Keratinocyte (primary cell): Measurements from ENCODE around the gene BRIP1. TPM values are rescaled to one million over a fixed set of nuclear protein-coding genes. Genes with fewer than 3 reads are reported as not detected.

Experiments
- DNase-seq: peaks from one replicate; pipeline ENCODE4 v3.0.0-alpha.2; 2011; ENCODE audit warnings: low read depth, missing footprints, low spot score
- FAIRE-seq: peaks from 2 replicates; lab custom pipeline; 2011; peaks lifted over from hg19 to GRCh38; lab: Jason Lieb, UNC
- H2AFZ ChIP-seq: 2 replicates; pipeline ENCODE4 v1.6.0; 2012; ENCODE audit warnings: low read length, control low read depth, inconsistent platforms; ENCODE audit not compliant: control insufficient read depth
- H3K27ac ChIP-seq: 2 replicates; pipeline ENCODE4 v1.5.1; 2011; ENCODE audit warnings: low read length; ENCODE audit not compliant: control insufficient read depth, insufficient read depth
- H3K27me3 ChIP-seq: 3 replicates; pipeline ENCODE4 v1.6.0; 2011; ENCODE audit warnings: low read length; ENCODE audit not compliant: control insufficient read depth, insufficient read depth; ENCODE audit errors: extremely low read depth
- H3K36me3 ChIP-seq, 2 experiments: 2 replicates in 1 of 2; 3 replicates in 1 of 2; pipeline ENCODE4 v1.5.1; 2011; ENCODE audit warnings: low read length in 2 of 2, mild to moderate bottlenecking in 1 of 2; ENCODE audit not compliant: control insufficient read depth in 2 of 2, insufficient read depth in 2 of 2; ENCODE audit errors: extremely low read depth in 1 of 2
- H3K4me1 ChIP-seq: 3 replicates; pipeline ENCODE4 v1.5.1; 2011; ENCODE audit warnings: low read length; ENCODE audit not compliant: control insufficient read depth, insufficient read depth; ENCODE audit errors: extremely low read depth
- H3K4me2 ChIP-seq: 3 replicates; pipeline ENCODE4 v1.6.0; 2011; ENCODE audit warnings: low read depth, low read length; ENCODE audit not compliant: control insufficient read depth, insufficient read depth; ENCODE audit errors: extremely low read depth
- H3K4me3 ChIP-seq, 3 experiments: fragments of 200-600 bp in 1 of 3; sonication (generic) in 1 of 3; 2 replicates in 2 of 3; 3 replicates in 1 of 3; pipeline ENCODE4 v1.5.1; 2011 to 2016; ENCODE audit warnings: low read length in 3 of 3, mild to moderate bottlenecking in 3 of 3, control low read depth in 2 of 3, inconsistent platforms in 1 of 3, low read depth in 1 of 3, mixed read lengths in 1 of 3, mixed run types in 1 of 3, moderate library complexity in 1 of 3; ENCODE audit not compliant: control insufficient read depth in 2 of 3, insufficient read depth in 2 of 3; ENCODE audit errors: extremely low read depth in 1 of 3
- H3K79me2 ChIP-seq: 2 replicates; pipeline ENCODE4 v1.6.0; 2012; ENCODE audit warnings: low read length; ENCODE audit not compliant: control insufficient read depth, insufficient read depth
- H3K9ac ChIP-seq: 3 replicates; pipeline ENCODE4 v1.6.0; 2011; ENCODE audit warnings: low read length; ENCODE audit not compliant: control insufficient read depth, insufficient read depth; ENCODE audit errors: extremely low read depth
- H3K9me1 ChIP-seq: 3 replicates; pipeline ENCODE4 v1.6.0; 2011; ENCODE audit warnings: low read length; ENCODE audit not compliant: control insufficient read depth, insufficient read depth; ENCODE audit errors: extremely low read depth
- H3K9me3 ChIP-seq: 2 replicates; pipeline ENCODE4 v1.5.1; 2012; ENCODE audit warnings: low read depth, low read length; ENCODE audit not compliant: control insufficient read depth
- H4K20me1 ChIP-seq: 3 replicates; pipeline ENCODE4 v1.6.0; 2011; ENCODE audit warnings: low read length; ENCODE audit not compliant: control insufficient read depth, insufficient read depth; ENCODE audit errors: extremely low read depth
- EZH2 ChIP-seq: IDR thresholded peaks from one replicate; pipeline ENCODE4 v1.6.1; 2012; ENCODE audit warnings: inconsistent platforms, mild to moderate bottlenecking, low read length, moderate library complexity
- dilution Hi-C: fragments of 300-500 bp; cut with MboI; formaldehyde crosslinking; loops from one replicate; pipeline ENCODE4 v1.7.0; 2020; ENCODE audit warnings: low sequenced_read_pairs; ENCODE audit not compliant: extremely low pct_ligation_motif_present
- polyA plus RNA-seq, 5 experiments: library from polyadenylated mRNA; depleted of rRNA in 3 of 5; stranded (reverse) in 3 of 5; stranded (forward) in 1 of 5; unstranded in 1 of 5; fragments of >200 nt; gene quantifications; 1 replicate in 1 of 5; 2 replicates in 3 of 5; 3 replicates in 1 of 5; pipeline versions ENCODE4 v1.2.1 to v1.2.3, GENCODE V29; 2011 to 2012; ENCODE audit warnings: missing spikeins in 2 of 5, low read depth in 1 of 5, low replicate concordance in 1 of 5
- TF ChIP-seq, protein P1 (sequence below), 3 experiments: IDR thresholded peaks in 1 of 3; conservative IDR thresholded peaks in 1 of 3; optimal IDR thresholded peaks in 1 of 3; 2 replicates in 2 of 3; 3 replicates in 1 of 3; pipeline versions ENCODE3 to v1.5.1; 2011; ENCODE audit warnings: low read length in 3 of 3, mild to moderate bottlenecking in 3 of 3, moderate library complexity in 2 of 3, control low read depth in 1 of 3, inconsistent platforms in 1 of 3; ENCODE audit not compliant: insufficient read depth in 2 of 3; ENCODE audit errors: extremely low read depth in 1 of 3

BRIP1 gene
- polyA plus RNA-seq, 1 donor (not counting 4 experiments of a cell fraction or from before 2014, with no cell fraction given), result 4.0 TPM

DNA sequence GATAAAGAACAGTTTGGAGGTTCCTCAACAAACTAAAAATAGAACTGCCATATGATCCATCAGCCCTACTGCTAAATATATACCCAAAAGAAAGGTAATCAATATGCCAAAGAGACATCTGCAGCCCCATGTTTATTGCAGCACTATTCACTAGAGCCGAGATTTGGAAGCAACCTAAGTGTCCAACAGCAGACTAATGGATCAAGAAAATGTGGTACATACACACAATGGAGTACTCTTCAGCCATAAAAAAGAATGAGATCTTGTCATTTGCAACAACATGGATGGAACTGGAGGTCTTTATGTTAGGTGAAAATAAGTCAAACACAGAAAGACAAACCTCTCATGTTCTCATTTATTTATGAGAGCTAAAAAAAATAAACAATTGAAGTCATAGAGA, 223.5 kb downstream of the BRIP1 start:
- H3K27me3 ChIP-seq, result no peaks in the 10 kb centered on the region
- TF ChIP-seq, protein P1, sequence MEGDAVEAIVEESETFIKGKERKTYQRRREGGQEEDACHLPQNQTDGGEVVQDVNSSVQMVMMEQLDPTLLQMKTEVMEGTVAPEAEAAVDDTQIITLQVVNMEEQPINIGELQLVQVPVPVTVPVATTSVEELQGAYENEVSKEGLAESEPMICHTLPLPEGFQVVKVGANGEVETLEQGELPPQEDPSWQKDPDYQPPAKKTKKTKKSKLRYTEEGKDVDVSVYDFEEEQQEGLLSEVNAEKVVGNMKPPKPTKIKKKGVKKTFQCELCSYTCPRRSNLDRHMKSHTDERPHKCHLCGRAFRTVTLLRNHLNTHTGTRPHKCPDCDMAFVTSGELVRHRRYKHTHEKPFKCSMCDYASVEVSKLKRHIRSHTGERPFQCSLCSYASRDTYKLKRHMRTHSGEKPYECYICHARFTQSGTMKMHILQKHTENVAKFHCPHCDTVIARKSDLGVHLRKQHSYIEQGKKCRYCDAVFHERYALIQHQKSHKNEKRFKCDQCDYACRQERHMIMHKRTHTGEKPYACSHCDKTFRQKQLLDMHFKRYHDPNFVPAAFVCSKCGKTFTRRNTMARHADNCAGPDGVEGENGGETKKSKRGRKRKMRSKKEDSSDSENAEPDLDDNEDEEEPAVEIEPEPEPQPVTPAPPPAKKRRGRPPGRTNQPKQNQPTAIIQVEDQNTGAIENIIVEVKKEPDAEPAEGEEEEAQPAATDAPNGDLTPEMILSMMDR (optimal IDR thresholded peaks at IDR 0.05 in 1 of 3, IDR thresholded peaks at IDR 0.05 in 1 of 3, conservative IDR thresholded peaks at IDR 0.05 in 1 of 3; ENCODE audit: extremely low read depth in 1 of 3, insufficient read depth in 2 of 3, low read length in 3 of 3), result no peak
- TF ChIP-seq EZH2, result no peak
- no peaks in the 10 kb centered on the region for H3K9me1 ChIP-seq
- no peak overlapping the region for H3K27ac ChIP-seq
- H3K9ac ChIP-seq, result no peak overlapping the region
- H4K20me1 ChIP-seq, result no peaks in the 10 kb centered on the region
- H2AFZ ChIP-seq, result no peak overlapping the region
- dilution Hi-C loops, result no loop called here
- H3K36me3 ChIP-seq, result no peaks in the 10 kb centered on the region
- FAIRE-seq (no peak), DNase-seq (no peak)
- no peaks in the 10 kb centered on the region for H3K9me3 ChIP-seq
- H3K4me2 ChIP-seq, result no peak overlapping the region
- H3K4me1 ChIP-seq, result no peaks in the 10 kb centered on the region
- no peaks in the 10 kb centered on the region for H3K79me2 ChIP-seq
- no peak overlapping the region for H3K4me3 ChIP-seq

DNA sequence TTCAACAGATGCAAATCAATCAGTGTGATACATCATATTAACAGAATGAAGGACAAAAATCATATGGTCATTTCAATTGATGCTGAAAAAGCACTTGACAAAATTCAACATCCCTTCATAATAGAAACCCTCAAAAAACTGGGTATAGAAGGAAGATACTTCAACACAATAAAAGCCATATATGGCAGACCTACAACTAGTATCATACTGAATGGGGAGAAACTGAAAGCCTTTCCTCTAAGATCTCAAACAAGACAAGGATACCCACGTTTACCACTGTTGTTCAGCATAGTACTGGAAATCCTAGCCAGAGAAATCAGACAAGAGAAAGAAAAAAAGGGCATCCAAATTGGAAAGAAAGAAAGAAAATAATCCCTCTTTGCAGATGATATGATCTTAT, 225.2 kb downstream of the BRIP1 start:
- no peak overlapping the region for H3K9ac ChIP-seq
- no peaks in the 10 kb centered on the region for H3K36me3 ChIP-seq
- no peaks in the 10 kb centered on the region for H3K27me3 ChIP-seq
- no peak for TF ChIP-seq EZH2
- TF ChIP-seq, protein P1 (optimal IDR thresholded peaks at IDR 0.05 in 1 of 3, IDR thresholded peaks at IDR 0.05 in 1 of 3, conservative IDR thresholded peaks at IDR 0.05 in 1 of 3; ENCODE audit: extremely low read depth in 1 of 3, insufficient read depth in 2 of 3, low read length in 3 of 3), result no peak
- no peak for FAIRE-seq
- H3K27ac ChIP-seq, result no peak overlapping the region
- H3K79me2 ChIP-seq, result no peaks in the 10 kb centered on the region
- H2AFZ ChIP-seq, result no peak overlapping the region
- H3K4me3 ChIP-seq, result no peak overlapping the region
- no peaks in the 10 kb centered on the region for H3K9me1 ChIP-seq
- H3K9me3 ChIP-seq, result no peaks in the 10 kb centered on the region
- H4K20me1 ChIP-seq, result no peaks in the 10 kb centered on the region
- dilution Hi-C loops, result no loop called here
- H3K4me2 ChIP-seq, result no peak overlapping the region
- DNase-seq, result no peak
- no peaks in the 10 kb centered on the region for H3K4me1 ChIP-seq
